ENCODE measurements around the gene WDR87. TPM values are rescaled to one million over a fixed set of nuclear protein-coding genes. Genes with fewer than 3 reads are reported as not detected.

WDR87 gene
- total RNA-seq, 2 donors from 2014 or later: not detected

- Histone ChIP-seq H3K4me3 (peak overlapping the region; percentile 94), H3K36me3 (no peaks in the 10 kb centered on the region), H3K9me3 (no peaks in the 10 kb centered on the region), H3K27me3 (replicated peaks; ENCODE audit: insufficient read depth) (no peaks in the 10 kb centered on the region), H3K27ac (no peak overlapping the region), H3K4me1 (ENCODE audit: control insufficient read depth in 1 of 2, low read depth in 2 of 2) (peaks cover 5 to 13% of the 10 kb centered on the region in 2 donors)
- DNase-seq (ENCODE audit: low spot score) (no peak), ATAC-seq (ENCODE audit: insufficient number of reproducible peaks, low FRiP score, low read depth) (no peak)
- TF ChIP-seq, protein P1, sequence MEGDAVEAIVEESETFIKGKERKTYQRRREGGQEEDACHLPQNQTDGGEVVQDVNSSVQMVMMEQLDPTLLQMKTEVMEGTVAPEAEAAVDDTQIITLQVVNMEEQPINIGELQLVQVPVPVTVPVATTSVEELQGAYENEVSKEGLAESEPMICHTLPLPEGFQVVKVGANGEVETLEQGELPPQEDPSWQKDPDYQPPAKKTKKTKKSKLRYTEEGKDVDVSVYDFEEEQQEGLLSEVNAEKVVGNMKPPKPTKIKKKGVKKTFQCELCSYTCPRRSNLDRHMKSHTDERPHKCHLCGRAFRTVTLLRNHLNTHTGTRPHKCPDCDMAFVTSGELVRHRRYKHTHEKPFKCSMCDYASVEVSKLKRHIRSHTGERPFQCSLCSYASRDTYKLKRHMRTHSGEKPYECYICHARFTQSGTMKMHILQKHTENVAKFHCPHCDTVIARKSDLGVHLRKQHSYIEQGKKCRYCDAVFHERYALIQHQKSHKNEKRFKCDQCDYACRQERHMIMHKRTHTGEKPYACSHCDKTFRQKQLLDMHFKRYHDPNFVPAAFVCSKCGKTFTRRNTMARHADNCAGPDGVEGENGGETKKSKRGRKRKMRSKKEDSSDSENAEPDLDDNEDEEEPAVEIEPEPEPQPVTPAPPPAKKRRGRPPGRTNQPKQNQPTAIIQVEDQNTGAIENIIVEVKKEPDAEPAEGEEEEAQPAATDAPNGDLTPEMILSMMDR (IDR thresholded peaks at IDR 0.05): no peak
Measured at GRCh38 chr19:37907735-37908455, 1.5 kb upstream of the WDR87 start.

- no peaks in the 10 kb centered on the region for H3K9me3 ChIP-seq
- H3K4me3 ChIP-seq: peak within 1 kb of the TSS; percentile 94
- peaks cover 5 to 13% of the 10 kb centered on the region in 2 donors for H3K4me1 ChIP-seq (ENCODE audit: control insufficient read depth in 1 of 2, low read depth in 2 of 2)
- DNase-seq (ENCODE audit: low spot score) (peak; percentile 70), ATAC-seq (ENCODE audit: insufficient number of reproducible peaks, low FRiP score, low read depth) (peak; percentile 81)
- H3K27ac ChIP-seq: peak within 1 kb of the TSS; percentile 21 to 53
- no peaks in the 10 kb centered on the region for H3K36me3 ChIP-seq
- H3K27me3 ChIP-seq (replicated peaks; ENCODE audit: insufficient read depth): no peaks in the 10 kb centered on the region
- TF ChIP-seq, protein P1 (IDR thresholded peaks at IDR 0.05): no peak
Measured at GRCh38 chr19:37906869-37907734, 708 bp upstream of the WDR87 start, which contains the start of gene SIPA1L3. TSS of gene SIPA1L3 (plus strand) at chr19:37907208. CDS start at chr19:38081566, 174,358 bp downstream.

GRCh38 chr19:37903096-37903495 lies 3.3 kb downstream of the WDR87 start:
- DNase-seq (ENCODE audit: low spot score): no peak
- ATAC-seq (ENCODE audit: insufficient number of reproducible peaks, low FRiP score, low read depth): no peak
- H3K27me3 ChIP-seq (replicated peaks; ENCODE audit: insufficient read depth): no peaks in the 10 kb centered on the region
- no peaks in the 10 kb centered on the region for H3K36me3 ChIP-seq
- H3K9me3 ChIP-seq: no peaks in the 10 kb centered on the region
- TF ChIP-seq, protein P1 (IDR thresholded peaks at IDR 0.05): no peak
- H3K4me3 ChIP-seq: no peak overlapping the region
- H3K4me1 ChIP-seq (ENCODE audit: control insufficient read depth in 1 of 2, low read depth in 2 of 2): peaks cover 5 to 9% of the 10 kb centered on the region in 2 donors
- H3K27ac ChIP-seq: no peak overlapping the region

DNA sequence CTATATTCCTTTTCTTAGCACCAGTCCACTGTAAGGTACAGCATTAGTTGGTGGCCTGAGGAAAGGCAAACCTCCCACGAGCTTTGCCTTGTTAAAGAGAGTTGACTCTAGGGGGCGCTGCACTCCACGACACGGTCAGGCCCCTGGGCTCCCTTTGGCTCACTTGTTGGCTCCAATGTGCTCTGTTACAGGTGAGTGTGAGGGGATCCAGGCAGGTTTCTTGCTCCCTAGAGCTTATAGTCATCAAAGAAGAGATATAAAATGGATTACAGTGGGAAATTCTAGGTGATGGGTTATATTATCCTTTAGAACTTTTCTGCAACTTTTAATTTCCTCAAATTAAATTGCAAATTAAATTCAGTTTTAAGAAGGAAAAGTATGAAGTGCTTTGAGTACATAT lies 3.7 kb downstream of the WDR87 start:
- TF ChIP-seq, protein P1 (IDR thresholded peaks at IDR 0.05): peak; percentile 56
- no peak overlapping the region for H3K27ac ChIP-seq
- H3K36me3 ChIP-seq: no peaks in the 10 kb centered on the region
- H3K27me3 ChIP-seq (replicated peaks; ENCODE audit: insufficient read depth): no peaks in the 10 kb centered on the region
- ATAC-seq (ENCODE audit: insufficient number of reproducible peaks, low FRiP score, low read depth): no peak
- peaks cover under 1 to 5% of the 10 kb centered on the region in 2 donors for H3K4me1 ChIP-seq (ENCODE audit: control insufficient read depth in 1 of 2, low read depth in 2 of 2)
- DNase-seq (ENCODE audit: low spot score): peak; percentile 20
- no peak overlapping the region for H3K4me3 ChIP-seq
- H3K9me3 ChIP-seq: no peaks in the 10 kb centered on the region

GRCh38 chr19:37899966-37900365 lies 6.4 kb downstream of the WDR87 start:
- no peak overlapping the region for H3K27ac ChIP-seq
- no peaks in the 10 kb centered on the region for H3K9me3 ChIP-seq
- no peaks in the 10 kb centered on the region for H3K4me1 ChIP-seq (ENCODE audit: control insufficient read depth in 1 of 2, low read depth in 2 of 2)
- no peak for ATAC-seq (ENCODE audit: insufficient number of reproducible peaks, low FRiP score, low read depth)
- no peaks in the 10 kb centered on the region for H3K36me3 ChIP-seq
- H3K27me3 ChIP-seq (replicated peaks; ENCODE audit: insufficient read depth): no peaks in the 10 kb centered on the region
- no peak for DNase-seq (ENCODE audit: low spot score)
- no peak overlapping the region for H3K4me3 ChIP-seq
- TF ChIP-seq, protein P1 (IDR thresholded peaks at IDR 0.05): no peak

Data from thoracic aorta (tissue), 2 donors.